Prostate gland (tissue), 2 donors: ENCODE results near the gene ASIC4.

Experiments used
- CTCF ChIP-seq, 4 experiments: fragments of 200-600 bp in 2 of 4; fragments of 450-650 bp in 2 of 4; sonication (generic) in 2 of 4; IDR thresholded peaks; 1 replicate in 3 of 4; 2 replicates in 1 of 4; pipeline ENCODE4 v1.5.1; 2016 to 2019; ENCODE audit warnings: antibody characterized with exemption in 4 of 4, mild to moderate bottlenecking in 2 of 4, moderate library complexity in 2 of 4
- POLR2A ChIP-seq: fragments of 450-650 bp; IDR thresholded peaks from one replicate; pipeline ENCODE4 v1.6.1; 2016; ENCODE audit warnings: antibody characterized with exemption, mild to moderate bottlenecking
- POLR2AphosphoS5 ChIP-seq: sonication (generic); formaldehyde crosslinking; IDR thresholded peaks from one replicate; pipeline ENCODE4 v1.6.1; 2017; ENCODE audit warnings: antibody characterized with exemption

- TF ChIP-seq CTCF (IDR thresholded peaks at IDR 0.05), result no peak
- no peak for TF ChIP-seq POLR2AphosphoS5
- TF ChIP-seq POLR2A, result no peak
Observed at GRCh38 chr2:219566640-219567039, 52.4 kb downstream of the ASIC4 start.
